Activated CD8-positive, alpha-beta T cell treated with anti-CD3 and anti-CD28 coated beads for 36 hours (primary cell): ENCODE data around the gene SPAG16. TPM values are rescaled to one million over a fixed set of nuclear protein-coding genes. Genes with fewer than 3 reads are reported as not detected.

ENCODE experiments used
- ATAC-seq: fragments of 200-7000 bp; cut with Tn5 transposase; one replicate; pipeline ENCODE4 v1.10.0; 2021; ENCODE audit warnings: mild to moderate bottlenecking, moderate library complexity
- CTCF ChIA-PET: fragments of 350-600 bp; sonication (Branson Sonifier 250); formaldehyde crosslinking; loops from one replicate; lab custom pipeline; 2021; ENCODE audit warnings: antibody characterized with exemption; lab: Charles Lee
- POLR2A ChIA-PET: fragments of 350-600 bp; sonication (Branson Sonifier 250); formaldehyde crosslinking; loops from one replicate; lab custom pipeline; 2021; ENCODE audit warnings: antibody characterized with exemption; lab: Charles Lee
- DNase-seq: peaks from one replicate; pipeline ENCODE4 v3.0.0-alpha.2; 2020
- H3K27ac Mint-ChIP-seq: one replicate; pipeline ENCODE4 v1.8.0; 2021; ENCODE audit warnings: mild to moderate bottlenecking, mixed read lengths
- H3K27me3 Mint-ChIP-seq: one replicate; pipeline ENCODE4 v1.8.0; 2021; ENCODE audit warnings: mixed read lengths
- H3K36me3 Mint-ChIP-seq: one replicate; pipeline ENCODE4 v1.8.0; 2021; ENCODE audit warnings: low read depth, mixed read lengths
- H3K4me1 Mint-ChIP-seq: one replicate; pipeline ENCODE4 v1.8.0; 2021; ENCODE audit warnings: low read depth, mixed read lengths
- H3K4me3 Mint-ChIP-seq: one replicate; pipeline ENCODE4 v1.8.0; 2021; ENCODE audit warnings: mild to moderate bottlenecking, moderate library complexity, mixed read lengths
- H3K9me3 Mint-ChIP-seq: one replicate; pipeline ENCODE4 v1.8.0; 2021; ENCODE audit warnings: mixed read lengths
- intact Hi-C: fragments of 100-400 bp; cut with micrococcal nuclease; formaldehyde crosslinking; loops from one replicate; pipeline ENCODE4 v1.10.0; 2022
- microRNA-seq: library from miRNA; unstranded; fragments of <30 nt; microRNA quantifications from one replicate; pipeline ENCODE4 v1.2.0, GENCODE V29; 2022; ENCODE audit warnings: borderline microRNAs expressed, borderline replicate concordance
- total RNA-seq, 2 experiments: library from RNA; stranded (reverse); gene quantifications; one replicate each; pipeline ENCODE4 v1.2.3, GENCODE V29; 2021
- TF ChIP-seq, protein P1 (sequence below): fragments of 200-600 bp; IDR thresholded peaks from one replicate; pipeline ENCODE4 v1.8.0; 2022; ENCODE audit warnings: antibody characterized with exemption, mild to moderate bottlenecking

The SPAG16 gene
- total RNA-seq, 2 experiments from 2014 or later: 9.4 to 11.7 TPM

- ATAC-seq: no peak
- POLR2A ChIA-PET: no interaction called here
- Mint-ChIP-seq H3K4me3 (no peak overlapping the region), H3K27ac (no peak overlapping the region), H3K27me3 (peaks cover 2% of the 10 kb centered on the region), H3K9me3 (no peaks in the 10 kb centered on the region), H3K4me1 (no peaks in the 10 kb centered on the region), H3K36me3 (no peaks in the 10 kb centered on the region)
- intact Hi-C loops: no loop called here
- DNase-seq: no peak
- TF ChIP-seq, protein P1, sequence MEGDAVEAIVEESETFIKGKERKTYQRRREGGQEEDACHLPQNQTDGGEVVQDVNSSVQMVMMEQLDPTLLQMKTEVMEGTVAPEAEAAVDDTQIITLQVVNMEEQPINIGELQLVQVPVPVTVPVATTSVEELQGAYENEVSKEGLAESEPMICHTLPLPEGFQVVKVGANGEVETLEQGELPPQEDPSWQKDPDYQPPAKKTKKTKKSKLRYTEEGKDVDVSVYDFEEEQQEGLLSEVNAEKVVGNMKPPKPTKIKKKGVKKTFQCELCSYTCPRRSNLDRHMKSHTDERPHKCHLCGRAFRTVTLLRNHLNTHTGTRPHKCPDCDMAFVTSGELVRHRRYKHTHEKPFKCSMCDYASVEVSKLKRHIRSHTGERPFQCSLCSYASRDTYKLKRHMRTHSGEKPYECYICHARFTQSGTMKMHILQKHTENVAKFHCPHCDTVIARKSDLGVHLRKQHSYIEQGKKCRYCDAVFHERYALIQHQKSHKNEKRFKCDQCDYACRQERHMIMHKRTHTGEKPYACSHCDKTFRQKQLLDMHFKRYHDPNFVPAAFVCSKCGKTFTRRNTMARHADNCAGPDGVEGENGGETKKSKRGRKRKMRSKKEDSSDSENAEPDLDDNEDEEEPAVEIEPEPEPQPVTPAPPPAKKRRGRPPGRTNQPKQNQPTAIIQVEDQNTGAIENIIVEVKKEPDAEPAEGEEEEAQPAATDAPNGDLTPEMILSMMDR: no peak
- CTCF ChIA-PET: no interaction called here
Measured at GRCh38 chr2:214436470-214436869, 1152.2 kb downstream of the SPAG16 start.

- no peak overlapping the region for H3K27ac Mint-ChIP-seq
- ChIA-PET CTCF (no interaction called here), POLR2A (no interaction called here)
- DNase-seq: no peak
- H3K4me3 Mint-ChIP-seq: no peak overlapping the region
- TF ChIP-seq, protein P1: no peak
- intact Hi-C loops: no loop called here
- no peak for ATAC-seq
- no peaks in the 10 kb centered on the region for H3K9me3 Mint-ChIP-seq
- H3K27me3 Mint-ChIP-seq: no peaks in the 10 kb centered on the region
- H3K4me1 Mint-ChIP-seq: no peaks in the 10 kb centered on the region
- no peaks in the 10 kb centered on the region for H3K36me3 Mint-ChIP-seq
Measured at GRCh38 chr2:214450118-214450894, 1166.0 kb downstream of the SPAG16 start.

DNA sequence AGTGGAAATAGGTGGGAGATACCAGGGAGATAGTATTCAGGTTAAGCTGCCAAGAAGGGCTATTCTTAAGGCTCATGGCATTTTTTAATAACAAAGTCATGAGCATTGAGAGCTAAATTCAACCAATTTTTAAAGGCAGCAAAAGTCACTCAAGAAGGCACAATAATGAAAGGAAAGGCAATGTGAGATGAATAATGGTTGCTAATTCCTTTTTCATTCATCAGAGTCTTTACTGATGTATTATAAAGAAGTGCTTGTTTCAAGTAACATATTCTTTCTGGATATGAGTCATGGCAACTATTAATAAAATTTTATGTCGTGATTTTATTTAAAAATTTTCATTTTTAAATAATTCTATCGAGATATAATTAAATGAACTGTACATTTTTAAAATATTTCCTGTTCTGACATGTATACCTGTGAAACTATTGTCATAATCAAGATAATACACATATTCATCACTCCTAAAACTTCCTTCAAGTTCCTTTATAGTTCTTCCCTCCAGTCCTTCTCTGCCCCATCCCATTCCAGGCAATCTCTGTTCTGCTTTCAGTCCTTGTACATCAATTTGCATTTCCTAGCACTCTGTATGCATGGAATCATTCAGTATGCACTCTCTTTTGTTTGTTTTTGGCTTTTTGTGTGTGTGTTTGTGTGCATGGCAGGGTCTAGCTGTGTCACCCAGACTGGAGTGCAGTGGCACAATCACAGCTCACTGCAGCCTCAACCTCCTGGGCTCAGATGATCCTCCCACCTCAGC, 1167.4 kb downstream of the SPAG16 start:
- DNase-seq (no peak), ATAC-seq (no peak)
- H3K36me3 Mint-ChIP-seq: no peaks in the 10 kb centered on the region
- ChIA-PET CTCF (no interaction called here), POLR2A (no interaction called here)
- H3K9me3 Mint-ChIP-seq: no peaks in the 10 kb centered on the region
- intact Hi-C loops: no loop called here
- no peak overlapping the region for H3K4me3 Mint-ChIP-seq
- no peaks in the 10 kb centered on the region for H3K27me3 Mint-ChIP-seq
- no peaks in the 10 kb centered on the region for H3K4me1 Mint-ChIP-seq
- TF ChIP-seq, protein P1: no peak
- H3K27ac Mint-ChIP-seq: no peak overlapping the region

Small RNA genes lying within 50 kb of the gene (microRNA-seq; reads per million reads assigned to microRNA genes)
- not detected for gene MIR4438

Other genes starting within 250 kb of the SPAG16 start
- gene IKZF2, start 132.9 kb upstream of the SPAG16 start, total RNA-seq: 10 to 100 TPM; 24.4 to 28.7 TPM